Heart left ventricle (tissue), 13 donors: ENCODE results near the gene TRIM71.

Source experiments
- POLR2A ChIP-seq, 2 donors: fragments of 450-650 bp; IDR thresholded peaks; one replicate each; pipeline ENCODE4 v1.6.1; 2017; ENCODE audit warnings: antibody characterized with exemption in 2 of 2, mild to moderate bottlenecking in 2 of 2, moderate library complexity in 2 of 2
- TF ChIP-seq, protein P1 (sequence below), 12 donors: fragments of 200-600 bp; sonication (generic) in 4 of 12; IDR thresholded peaks; one replicate each; pipeline versions ENCODE4 v1.5.0 to v1.8.0; 2018 to 2022; ENCODE audit warnings: antibody characterized with exemption in 12 of 12, mild to moderate bottlenecking in 5 of 12
- donor health status: ischemic (EF 13 %, LVEDD 7.1; RV severe dilation, severe dysfunction).
- donor health status: DM: no; HTN: yes; CAD: no.
- donor health status: DM: no; HTN: no; CAD: no.
- donor health status: ischemic (EF 25% LVEDD 6.9; RV normal size, moderate dysfunction).
- donor health status: ischemic (EF 25% LVEDD 5.7; RV mildly dilated, moderate dysfunction).
- donor health status: ischemic (EF 35%, LVEDD 5.7; RV mildly dilated, moderate dysfunction).
- donor health status: nonischemic (EF 11% LVEDD 7.7; RV severe dilation, severe dysfunction).
- donor health status: DM: yes; HTN: yes; CAD: no.
- donor health status: PGD.
- donor health status: ischemic (EF 29% LVEDD 5.4; RV normal size, mild dysfunction).
- donor health status: nonischemic (EF 23%, LVEDD 6.1; RV moderate dilation, normal function).

DNA sequence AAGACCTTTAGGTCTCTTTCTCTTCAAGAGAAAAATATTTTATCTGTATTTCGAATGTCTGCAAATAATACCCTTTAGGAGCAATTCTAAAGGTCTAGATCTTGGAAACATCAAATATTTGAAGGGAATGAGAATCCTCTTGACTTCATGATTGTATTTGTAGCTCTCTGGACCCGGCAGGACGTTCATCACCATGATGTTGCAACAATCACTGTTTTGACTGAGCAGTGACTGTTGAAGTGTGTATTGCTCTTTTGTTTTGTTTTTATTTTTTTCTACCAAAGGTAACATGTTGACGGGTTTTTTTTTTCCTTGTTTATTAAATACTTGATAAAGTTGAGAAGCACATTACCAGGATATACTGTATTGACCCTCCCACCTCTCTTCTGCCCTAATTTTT, 78.3 kb downstream of the TRIM71 start:
- TF ChIP-seq, protein P1, sequence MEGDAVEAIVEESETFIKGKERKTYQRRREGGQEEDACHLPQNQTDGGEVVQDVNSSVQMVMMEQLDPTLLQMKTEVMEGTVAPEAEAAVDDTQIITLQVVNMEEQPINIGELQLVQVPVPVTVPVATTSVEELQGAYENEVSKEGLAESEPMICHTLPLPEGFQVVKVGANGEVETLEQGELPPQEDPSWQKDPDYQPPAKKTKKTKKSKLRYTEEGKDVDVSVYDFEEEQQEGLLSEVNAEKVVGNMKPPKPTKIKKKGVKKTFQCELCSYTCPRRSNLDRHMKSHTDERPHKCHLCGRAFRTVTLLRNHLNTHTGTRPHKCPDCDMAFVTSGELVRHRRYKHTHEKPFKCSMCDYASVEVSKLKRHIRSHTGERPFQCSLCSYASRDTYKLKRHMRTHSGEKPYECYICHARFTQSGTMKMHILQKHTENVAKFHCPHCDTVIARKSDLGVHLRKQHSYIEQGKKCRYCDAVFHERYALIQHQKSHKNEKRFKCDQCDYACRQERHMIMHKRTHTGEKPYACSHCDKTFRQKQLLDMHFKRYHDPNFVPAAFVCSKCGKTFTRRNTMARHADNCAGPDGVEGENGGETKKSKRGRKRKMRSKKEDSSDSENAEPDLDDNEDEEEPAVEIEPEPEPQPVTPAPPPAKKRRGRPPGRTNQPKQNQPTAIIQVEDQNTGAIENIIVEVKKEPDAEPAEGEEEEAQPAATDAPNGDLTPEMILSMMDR (IDR thresholded peaks at IDR 0.05): no peak
- TF ChIP-seq POLR2A (IDR thresholded peaks at IDR 0.05): no peak
